ENCODE data around the gene NT5DC2.

Gene NT5DC2

GRCh38 chr3:52488746-52489145, 44.9 kb downstream of the NT5DC2 start:
- H3K4me1 ChIP-seq (ENCODE audit: insufficient read depth, low read length, poor library complexity, severe bottlenecking): no peaks in the 10 kb centered on the region
- no peaks in the 10 kb centered on the region for H3K27me3 ChIP-seq (ENCODE audit: insufficient read depth, low read length, poor library complexity, severe bottlenecking)
- peaks cover 77% of the 10 kb centered on the region; the same call in 1 of the 2 replicates for H3K36me3 ChIP-seq (ENCODE audit: insufficient read depth, low read length)
- H3K9me2 ChIP-seq (replicated peaks; ENCODE audit: low read depth, low read length): no peaks in the 10 kb centered on the region
- no peak overlapping the region for H3K4me2 ChIP-seq (ENCODE audit: low read depth, low read length, poor library complexity, severe bottlenecking)
- H4K20me1 ChIP-seq (ENCODE audit: insufficient read depth, low read length, poor library complexity, severe bottlenecking): no peaks in the 10 kb centered on the region
- no peaks in the 10 kb centered on the region for H3K79me2 ChIP-seq (ENCODE audit: insufficient read depth, low read length)
- no peaks in the 10 kb centered on the region for H3F3A ChIP-seq (ENCODE audit: low read depth)
- no peaks in the 10 kb centered on the region for H3K9me3 ChIP-seq (ENCODE audit: insufficient read depth, low read depth, low read length)
- TF ChIP-seq, protein P1, sequence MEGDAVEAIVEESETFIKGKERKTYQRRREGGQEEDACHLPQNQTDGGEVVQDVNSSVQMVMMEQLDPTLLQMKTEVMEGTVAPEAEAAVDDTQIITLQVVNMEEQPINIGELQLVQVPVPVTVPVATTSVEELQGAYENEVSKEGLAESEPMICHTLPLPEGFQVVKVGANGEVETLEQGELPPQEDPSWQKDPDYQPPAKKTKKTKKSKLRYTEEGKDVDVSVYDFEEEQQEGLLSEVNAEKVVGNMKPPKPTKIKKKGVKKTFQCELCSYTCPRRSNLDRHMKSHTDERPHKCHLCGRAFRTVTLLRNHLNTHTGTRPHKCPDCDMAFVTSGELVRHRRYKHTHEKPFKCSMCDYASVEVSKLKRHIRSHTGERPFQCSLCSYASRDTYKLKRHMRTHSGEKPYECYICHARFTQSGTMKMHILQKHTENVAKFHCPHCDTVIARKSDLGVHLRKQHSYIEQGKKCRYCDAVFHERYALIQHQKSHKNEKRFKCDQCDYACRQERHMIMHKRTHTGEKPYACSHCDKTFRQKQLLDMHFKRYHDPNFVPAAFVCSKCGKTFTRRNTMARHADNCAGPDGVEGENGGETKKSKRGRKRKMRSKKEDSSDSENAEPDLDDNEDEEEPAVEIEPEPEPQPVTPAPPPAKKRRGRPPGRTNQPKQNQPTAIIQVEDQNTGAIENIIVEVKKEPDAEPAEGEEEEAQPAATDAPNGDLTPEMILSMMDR (conservative IDR thresholded peaks at IDR 0.05; ENCODE audit: low read length): no peak
- TF ChIP-seq EZH2phosphoT487 (IDR thresholded peaks at IDR 0.05; ENCODE audit: borderline replicate concordance): no peak
- H2AFZ ChIP-seq (ENCODE audit: low read length): no peak overlapping the region
- no peak overlapping the region for H3K4me3 ChIP-seq (ENCODE audit: low read length, poor library complexity, severe bottlenecking)
- H3K9ac ChIP-seq (ENCODE audit: low read depth, low read length, poor library complexity, severe bottlenecking): no peak overlapping the region

DNA sequence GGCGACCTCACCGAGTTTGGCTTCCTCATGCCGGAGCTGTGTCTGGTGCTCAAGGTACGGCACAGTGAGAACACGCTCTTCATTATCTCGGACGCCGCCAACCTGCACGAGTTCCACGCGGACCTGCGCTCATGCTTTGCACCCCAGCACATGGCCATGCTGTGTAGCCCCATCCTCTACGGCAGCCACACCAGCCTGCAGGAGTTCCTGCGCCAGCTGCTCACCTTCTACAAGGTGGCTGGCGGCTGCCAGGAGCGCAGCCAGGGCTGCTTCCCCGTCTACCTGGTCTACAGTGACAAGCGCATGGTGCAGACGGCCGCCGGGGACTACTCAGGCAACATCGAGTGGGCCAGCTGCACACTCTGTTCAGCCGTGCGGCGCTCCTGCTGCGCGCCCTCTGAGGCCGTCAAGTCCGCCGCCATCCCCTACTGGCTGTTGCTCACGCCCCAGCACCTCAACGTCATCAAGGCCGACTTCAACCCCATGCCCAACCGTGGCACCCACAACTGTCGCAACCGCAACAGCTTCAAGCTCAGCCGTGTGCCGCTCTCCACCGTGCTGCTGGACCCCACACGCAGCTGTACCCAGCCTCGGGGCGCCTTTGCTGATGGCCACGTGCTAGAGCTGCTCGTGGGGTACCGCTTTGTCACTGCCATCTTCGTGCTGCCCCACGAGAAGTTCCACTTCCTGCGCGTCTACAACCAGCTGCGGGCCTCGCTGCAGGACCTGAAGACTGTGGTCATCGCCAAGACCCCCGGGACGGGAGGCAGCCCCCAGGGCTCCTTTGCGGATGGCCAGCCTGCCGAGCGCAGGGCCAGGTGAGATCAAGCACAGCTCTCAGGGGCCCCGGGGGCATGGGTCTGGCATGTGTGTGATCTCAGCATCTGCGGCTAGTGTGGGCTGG, 45.6 kb downstream of the NT5DC2 start:
- Histone ChIP-seq H3F3A (ENCODE audit: low read depth) (no peaks in the 10 kb centered on the region), H2AFZ (ENCODE audit: low read length) (no peak overlapping the region), H3K9ac (ENCODE audit: low read depth, low read length, poor library complexity, severe bottlenecking) (no peak overlapping the region), H3K36me3 (ENCODE audit: insufficient read depth, low read length) (peaks cover 79% of the 10 kb centered on the region; the same call in 1 of the 2 replicates), H3K79me2 (ENCODE audit: insufficient read depth, low read length) (no peaks in the 10 kb centered on the region), H3K27me3 (ENCODE audit: insufficient read depth, low read length, poor library complexity, severe bottlenecking) (no peaks in the 10 kb centered on the region), H3K4me3 (ENCODE audit: low read length, poor library complexity, severe bottlenecking) (no peak overlapping the region), H3K4me1 (ENCODE audit: insufficient read depth, low read length, poor library complexity, severe bottlenecking) (no peaks in the 10 kb centered on the region), H3K9me2 (replicated peaks; ENCODE audit: low read depth, low read length) (no peaks in the 10 kb centered on the region), H3K9me3 (ENCODE audit: insufficient read depth, low read depth, low read length) (no peaks in the 10 kb centered on the region), H4K20me1 (ENCODE audit: insufficient read depth, low read length, poor library complexity, severe bottlenecking) (no peaks in the 10 kb centered on the region), H3K4me2 (ENCODE audit: low read depth, low read length, poor library complexity, severe bottlenecking) (no peak overlapping the region)
- TF ChIP-seq EZH2phosphoT487 (IDR thresholded peaks at IDR 0.05; ENCODE audit: borderline replicate concordance): no peak
- TF ChIP-seq, protein P1 (conservative IDR thresholded peaks at IDR 0.05; ENCODE audit: low read length): no peak

- Histone ChIP-seq H3K9me3 (ENCODE audit: insufficient read depth, low read depth, low read length) (no peaks in the 10 kb centered on the region), H3K4me2 (ENCODE audit: low read depth, low read length, poor library complexity, severe bottlenecking) (no peak overlapping the region), H3K9ac (ENCODE audit: low read depth, low read length, poor library complexity, severe bottlenecking) (no peak overlapping the region), H3K36me3 (ENCODE audit: insufficient read depth, low read length) (peaks cover 77% of the 10 kb centered on the region; the same call in 1 of the 2 replicates), H3F3A (ENCODE audit: low read depth) (no peaks in the 10 kb centered on the region), H3K4me3 (ENCODE audit: low read length, poor library complexity, severe bottlenecking) (no peak overlapping the region), H2AFZ (ENCODE audit: low read length) (no peak overlapping the region), H4K20me1 (ENCODE audit: insufficient read depth, low read length, poor library complexity, severe bottlenecking) (no peaks in the 10 kb centered on the region), H3K4me1 (ENCODE audit: insufficient read depth, low read length, poor library complexity, severe bottlenecking) (no peaks in the 10 kb centered on the region), H3K9me2 (replicated peaks; ENCODE audit: low read depth, low read length) (no peaks in the 10 kb centered on the region), H3K27me3 (ENCODE audit: insufficient read depth, low read length, poor library complexity, severe bottlenecking) (no peaks in the 10 kb centered on the region), H3K79me2 (ENCODE audit: insufficient read depth, low read length) (no peaks in the 10 kb centered on the region)
- TF ChIP-seq, protein P1 (conservative IDR thresholded peaks at IDR 0.05; ENCODE audit: low read length): no peak
- TF ChIP-seq EZH2phosphoT487 (IDR thresholded peaks at IDR 0.05; ENCODE audit: borderline replicate concordance): no peak
These were observed 46.4 kb downstream of the NT5DC2 start for GRCh38 chr3:52487050-52487787.

Measured in Loucy (cell line).